NOMO-1 (cell line): ENCODE results near the gene CRYBG1.
"Not testable (repeated sequence)": the region's sequence is repeated elsewhere in the genome, so short reads cannot be mapped to it uniquely, and the experiment has no call there.

Source experiments
- DNase-seq, 2 experiments: peaks; one replicate each; lab custom pipeline; 2025; ENCODE audit not compliant: unreplicated experiment in 2 of 2; lab: John Stamatoyannopoulos, UW

Gene CRYBG1

GRCh38 chr6:106373502-106374239 is 13.2 kb downstream of the CRYBG1 start:
- DNase-seq: no peak

- peak; percentile 31 to 57 for DNase-seq
Measured at GRCh38 chr6:106377061-106377540, 16.6 kb downstream of the CRYBG1 start.

GRCh38 chr6:106379951-106380350 is 19.4 kb downstream of the CRYBG1 start:
- DNase-seq: no peak

GRCh38 chr6:106380407-106380806 is 19.9 kb downstream of the CRYBG1 start:
- DNase-seq: no peak

- no peak for DNase-seq
Measured at GRCh38 chr6:106381223-106381622, 20.7 kb downstream of the CRYBG1 start.

GRCh38 chr6:106381881-106382280 is 21.4 kb downstream of the CRYBG1 start:
- DNase-seq: no peak

- peak; percentile 26 to 45 for DNase-seq
Measured at GRCh38 chr6:106383573-106383972, 23.1 kb downstream of the CRYBG1 start.

- no peak for DNase-seq
Measured at GRCh38 chr6:106385530-106385929, 25.0 kb downstream of the CRYBG1 start.

GRCh38 chr6:106387875-106388274 is 27.4 kb downstream of the CRYBG1 start:
- no peak for DNase-seq

- no peak for DNase-seq
Measured at GRCh38 chr6:106390088-106390487, 29.6 kb downstream of the CRYBG1 start.

- DNase-seq: no peak
Measured at GRCh38 chr6:106396426-106397220, 36.1 kb downstream of the CRYBG1 start.

GRCh38 chr6:106397431-106397830 is 36.9 kb downstream of the CRYBG1 start:
- DNase-seq: no peak

GRCh38 chr6:106398621-106399020 is 38.1 kb downstream of the CRYBG1 start:
- no peak for DNase-seq

GRCh38 chr6:106405044-106405443 is 44.5 kb downstream of the CRYBG1 start:
- DNase-seq: not testable (repeated sequence)

- DNase-seq: no peak
Measured at GRCh38 chr6:106411056-106411455, 50.5 kb downstream of the CRYBG1 start.

- no peak for DNase-seq
Measured at GRCh38 chr6:106411643-106412200, 51.2 kb downstream of the CRYBG1 start.

- DNase-seq: no peak
Measured at GRCh38 chr6:106413016-106413415, 52.5 kb downstream of the CRYBG1 start.

- DNase-seq: no peak
Measured at GRCh38 chr6:106413722-106414121, 53.2 kb downstream of the CRYBG1 start.

- no peak for DNase-seq
Measured at GRCh38 chr6:106415921-106416320, 55.4 kb downstream of the CRYBG1 start.

GRCh38 chr6:106417572-106418147 is 57.1 kb downstream of the CRYBG1 start:
- DNase-seq: no peak

- no peak for DNase-seq
Measured at GRCh38 chr6:106419900-106420613, 59.5 kb downstream of the CRYBG1 start.
